G401.6 (cell line): ENCODE data around the gene TMEM89.

Experiments
- FAIRE-seq: peaks from 2 replicates; lab custom pipeline; 2012; peaks lifted over from hg19 to GRCh38; lab: Jason Lieb, UNC

The TMEM89 gene

GRCh38 chr3:48609088-48610005 lies 12.2 kb downstream of the TMEM89 start, which contains the start of gene UQCRC1:
UQCRC1 (minus strand) TSS chr3:48609646; CDS start chr3:48609620, 26 bp downstream.
- FAIRE-seq: peak; percentile 86

DNA sequence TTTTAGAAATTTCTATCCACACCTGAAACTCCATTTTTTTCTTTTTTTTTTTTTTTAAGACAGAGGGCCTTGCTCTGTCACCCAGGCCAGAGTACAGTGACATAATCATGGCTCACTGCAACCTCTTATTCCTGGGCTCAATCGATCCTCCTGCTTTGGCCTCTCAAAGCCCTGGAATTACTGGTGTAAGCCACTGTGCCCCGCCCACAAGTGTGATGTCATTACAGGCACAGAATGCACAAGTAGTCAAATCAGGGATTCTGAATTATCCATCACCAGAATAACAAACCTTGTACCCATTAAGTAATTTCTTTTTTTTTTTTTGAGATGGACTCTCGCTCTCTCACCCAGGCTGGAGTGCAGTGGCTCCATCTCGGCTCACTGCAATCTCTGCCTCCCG lies 14.1 kb downstream of the TMEM89 start:
- no peak for FAIRE-seq

GRCh38 chr3:48601622-48601994 lies 20.0 kb downstream of the TMEM89 start:
- no peak for FAIRE-seq

GRCh38 chr3:48600711-48601621 lies 20.6 kb downstream of the TMEM89 start:
- no peak for FAIRE-seq

GRCh38 chr3:48599509-48600285 lies 21.9 kb downstream of the TMEM89 start:
- no peak for FAIRE-seq

GRCh38 chr3:48599077-48599501 lies 22.5 kb downstream of the TMEM89 start:
- no peak for FAIRE-seq

GRCh38 chr3:48598323-48599076 lies 23.1 kb downstream of the TMEM89 start:
- FAIRE-seq: no peak

- FAIRE-seq: no peak
These were observed 24.2 kb downstream of the TMEM89 start for GRCh38 chr3:48597408-48597800.

DNA sequence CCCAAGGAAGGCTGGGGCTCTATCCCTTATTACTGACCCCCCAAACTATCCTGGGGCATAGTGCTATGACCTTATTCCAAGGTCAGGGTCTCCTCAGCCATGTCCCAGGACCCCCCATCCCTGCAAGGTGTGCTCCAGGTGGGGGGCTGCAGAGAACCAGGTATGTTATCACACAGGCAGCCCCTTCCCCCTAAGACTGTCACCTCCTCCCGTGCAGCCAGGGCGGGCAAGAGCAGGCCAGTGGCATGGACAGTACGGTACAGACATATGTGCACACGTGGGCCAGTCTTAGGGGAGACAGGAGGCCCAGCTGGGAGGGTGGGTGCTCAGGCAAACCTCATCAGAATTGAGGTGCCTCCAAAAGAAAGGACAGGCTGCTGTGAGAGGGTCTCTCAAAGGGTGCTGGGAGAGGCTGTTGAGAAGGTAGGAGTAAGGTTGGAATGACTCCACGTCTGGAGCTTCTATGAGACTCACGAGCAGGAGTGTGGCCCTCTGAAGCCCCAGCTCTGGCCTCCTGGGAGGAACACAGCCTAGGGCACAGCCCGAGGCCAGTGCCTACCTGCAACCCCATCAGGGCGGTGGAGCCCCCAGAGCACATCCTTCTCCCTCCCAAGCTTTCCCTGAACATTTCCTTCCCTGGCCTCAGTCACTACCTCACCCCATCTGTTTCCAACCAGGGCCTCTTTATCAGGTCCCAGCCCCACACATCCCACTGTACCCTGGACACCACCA lies 24.7 kb downstream of the TMEM89 start:
- FAIRE-seq: no peak

DNA sequence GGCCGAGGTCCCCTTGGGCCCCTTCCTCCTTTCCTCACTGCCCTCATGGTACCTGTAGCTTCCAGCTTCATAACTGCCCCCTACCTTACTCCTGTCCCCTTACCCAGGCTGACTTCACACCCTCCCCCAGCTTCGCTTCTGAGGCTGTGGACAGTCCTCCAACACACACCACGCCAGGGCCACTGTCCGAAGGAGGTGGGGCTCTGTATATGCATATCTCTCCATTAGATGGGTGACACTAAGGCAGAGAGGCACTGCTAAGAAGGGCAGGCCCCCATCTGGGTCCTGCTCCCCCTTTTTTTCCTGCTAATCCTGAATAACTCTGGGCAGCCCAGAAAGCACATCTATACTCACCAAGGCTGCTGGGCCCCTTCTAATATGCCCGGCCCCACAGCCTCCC lies 25.4 kb downstream of the TMEM89 start:
- no peak for FAIRE-seq

DNA sequence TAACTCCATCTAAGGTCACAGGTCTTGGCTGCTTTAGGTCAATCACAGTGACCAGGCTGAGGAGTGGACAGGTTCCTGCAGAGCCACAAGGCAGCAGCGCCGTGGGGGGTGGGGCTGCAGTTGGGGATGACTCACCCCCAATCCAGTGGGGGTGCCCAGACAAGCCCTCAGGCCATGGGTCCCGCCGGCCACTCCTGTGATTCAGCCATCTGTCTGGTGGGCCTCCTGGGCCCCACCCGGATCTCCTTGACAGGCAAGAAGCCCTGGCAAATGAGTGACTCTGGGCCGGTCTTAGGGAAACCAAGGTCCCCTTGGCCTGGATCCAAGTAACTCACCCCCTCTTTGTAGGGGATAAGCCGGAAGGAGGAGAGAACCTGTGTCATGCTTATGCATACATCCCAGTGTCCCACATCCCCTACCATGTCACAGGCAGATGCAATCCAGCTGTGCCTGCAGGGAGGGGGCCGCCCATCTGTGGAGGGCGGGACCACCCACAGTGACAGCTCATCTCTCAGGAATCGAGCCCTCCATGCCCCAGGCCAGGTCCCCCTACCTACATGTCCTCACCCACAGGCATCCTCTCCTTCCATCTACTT lies 25.9 kb downstream of the TMEM89 start:
- no peak for FAIRE-seq

- FAIRE-seq: no peak
These were observed 26.5 kb downstream of the TMEM89 start, which contains the start of gene COL7A1 for GRCh38 chr3:48595075-48595525. COL7A1 (minus strand) TSS chr3:48595329; CDS start chr3:48595159, 170 bp downstream.

- no peak for FAIRE-seq
These were observed 27.0 kb downstream of the TMEM89 start for GRCh38 chr3:48594417-48595049.

GRCh38 chr3:48593337-48593736 lies 28.2 kb downstream of the TMEM89 start:
- FAIRE-seq: no peak

DNA sequence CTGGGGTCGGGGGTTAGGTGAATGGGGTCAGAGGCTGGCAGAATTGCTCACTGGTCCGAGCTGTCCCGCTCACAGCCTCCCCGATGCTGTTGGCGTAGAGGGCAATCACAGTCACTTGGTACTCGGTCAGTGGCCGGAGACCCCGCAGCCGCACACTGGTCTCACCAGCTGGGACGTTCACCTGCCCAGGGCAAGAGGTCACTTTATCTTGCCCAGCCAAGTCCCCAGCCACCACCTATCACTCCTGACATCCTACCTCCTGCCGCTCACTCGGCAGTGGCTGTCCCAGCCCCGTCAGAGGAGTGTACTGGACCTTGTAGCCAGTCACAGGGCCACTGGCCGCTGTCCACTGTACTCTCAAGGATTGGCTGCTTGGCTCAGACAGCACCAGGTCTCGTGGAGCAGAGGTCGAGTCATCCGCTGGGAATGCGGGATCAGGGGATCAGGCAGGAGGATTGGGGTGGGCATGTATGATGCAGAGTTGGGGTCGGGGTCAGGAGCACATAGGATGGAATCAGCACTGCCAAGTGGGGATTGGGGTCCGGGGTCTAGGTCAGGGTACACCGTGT lies 29.0 kb downstream of the TMEM89 start:
- no peak for FAIRE-seq

- FAIRE-seq: no peak
These were observed 29.6 kb downstream of the TMEM89 start for GRCh38 chr3:48591886-48592518.

GRCh38 chr3:48591436-48591835 lies 30.1 kb downstream of the TMEM89 start:
- no peak for FAIRE-seq

DNA sequence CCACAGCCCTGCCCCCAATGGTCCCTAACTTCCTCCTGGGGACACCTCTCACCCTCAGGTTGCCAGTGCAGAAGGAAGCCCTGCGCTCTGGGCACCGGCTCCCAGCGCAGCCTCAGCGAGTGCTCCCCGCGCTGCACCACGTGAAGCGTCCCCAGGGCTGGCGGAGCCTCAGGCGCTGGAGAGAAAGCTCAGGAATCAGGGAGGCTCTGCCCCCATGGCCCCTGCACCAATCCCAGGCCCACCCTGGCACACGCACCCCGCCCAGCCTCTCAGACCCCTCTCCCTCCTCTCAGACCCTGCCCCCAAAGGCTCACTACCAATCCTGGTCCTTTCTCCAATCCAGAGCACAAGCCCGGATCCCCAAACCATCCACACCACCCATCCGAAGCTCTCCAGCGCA lies 33.3 kb downstream of the TMEM89 start:
- FAIRE-seq: no peak

- FAIRE-seq: no peak
These were observed 33.9 kb downstream of the TMEM89 start for GRCh38 chr3:48587686-48588085.
